Gastrocnemius medialis (tissue), 4 donors: ENCODE measurements around the gene SLC35D2. TPM values are rescaled to one million over a fixed set of nuclear protein-coding genes. Genes with fewer than 3 reads are reported as not detected.

Experiments used
- ATAC-seq, 2 donors: fragments of 150-250 bp; one replicate each; pipeline ENCODE4 v1.9.1; 2016
- DNase-seq, 2 donors: peaks; one replicate each; pipeline ENCODE4 v3.0.0-alpha.2; 2019
- H3K27ac ChIP-seq, 4 donors: fragments of 200-600 bp; sonication (generic); 1 replicate in 1 of 4; 2 replicates in 3 of 4; pipeline ENCODE4 v1.5.1; 2016 to 2018; ENCODE audit warnings: mild to moderate bottlenecking in 2 of 4, moderate library complexity in 1 of 4
- H3K27me3 ChIP-seq, 3 donors: fragments of 200-600 bp; sonication (generic) in 2 of 3; 1 replicate in 1 of 3; 2 replicates in 2 of 3; pipeline versions ENCODE4 v1.5.1 to v1.6.0; 2016 to 2019; ENCODE audit warnings: mild to moderate bottlenecking in 1 of 3, moderate library complexity in 1 of 3
- H3K36me3 ChIP-seq, 2 donors: fragments of 200-600 bp; sonication (generic) in 1 of 2; one replicate each; pipeline ENCODE4 v1.5.1; 2017 to 2018
- H3K4me1 ChIP-seq, 2 donors: fragments of 200-600 bp; sonication (generic) in 1 of 2; one replicate each; pipeline ENCODE4 v1.5.1; 2016 to 2017; ENCODE audit warnings: mild to moderate bottlenecking in 2 of 2
- H3K4me3 ChIP-seq, 4 donors: fragments of 200-600 bp; sonication (generic) in 3 of 4; 1 replicate in 1 of 4; 2 replicates in 3 of 4; pipeline ENCODE4 v1.5.1; 2016 to 2019; ENCODE audit warnings: mild to moderate bottlenecking in 2 of 4
- H3K9me3 ChIP-seq, 3 donors: fragments of 200-600 bp; sonication (generic) in 2 of 3; 1 replicate in 1 of 3; 2 replicates in 2 of 3; pipeline ENCODE4 v1.5.1; 2016 to 2019
- CTCF ChIP-seq, 5 experiments: fragments of 450-650 bp in 3 of 5; fragments of 200-600 bp in 2 of 5; sonication (generic) in 2 of 5; IDR thresholded peaks in 4 of 5; conservative IDR thresholded peaks in 1 of 5; 1 replicate in 4 of 5; 2 replicates in 1 of 5; pipeline ENCODE4 v1.5.1; 2016 to 2019; ENCODE audit warnings: antibody characterized with exemption in 5 of 5, mild to moderate bottlenecking in 3 of 5, moderate library complexity in 3 of 5
- POLR2A ChIP-seq, 2 donors: fragments of 450-650 bp; IDR thresholded peaks; one replicate each; pipeline ENCODE4 v1.6.1; 2017; ENCODE audit warnings: antibody characterized with exemption in 2 of 2, mild to moderate bottlenecking in 2 of 2, moderate library complexity in 2 of 2
- in situ Hi-C, 4 donors: fragments of 200-750 bp; cut with MboI; loops; one replicate each; pipeline versions ENCODE4 v1.15.0 to v1.8.0; 2017; ENCODE audit warnings: low sequenced_read_pairs in 4 of 4
- intact Hi-C: fragments of 100-400 bp; cut with DNase I; formaldehyde crosslinking; loops from one replicate; pipeline ENCODE4 v1.15.1; 2023; ENCODE audit warnings: low total_unique reads
- total RNA-seq, 4 donors: library from RNA; depleted of rRNA; stranded (reverse); fragments of >200 nt; gene quantifications; one replicate each; pipeline versions ENCODE4 v1.1.0 to v1.2.3, GENCODE V29; 2016

SLC35D2 gene
- total RNA-seq, 4 donors from 2014 or later, result 3.0 to 9.0 (median 6.8) TPM

GRCh38 chr9:96386157-96386556 lies 2.6 kb upstream of the SLC35D2 start:
- ATAC-seq (no peak), DNase-seq (no peak)
- Histone ChIP-seq H3K9me3 (no peaks in the 10 kb centered on the region), H3K27me3 (no peaks in the 10 kb centered on the region), H3K27ac (no peak overlapping the region), H3K36me3 (no peaks in the 10 kb centered on the region), H3K4me1 (peaks cover 3 to 9% of the 10 kb centered on the region in 2 donors), H3K4me3 (no peak overlapping the region)
- intact Hi-C loops (no loop called here), in situ Hi-C loops (no loop called here)
- TF ChIP-seq CTCF (IDR thresholded peaks at IDR 0.05 in 4 of 5, conservative IDR thresholded peaks at IDR 0.05 in 1 of 5) (no peak), POLR2A (IDR thresholded peaks at IDR 0.05) (no peak)

GRCh38 chr9:96382839-96383164 lies 709 bp downstream of the SLC35D2 start:
- in situ Hi-C loops (no loop called here), intact Hi-C loops (loop anchor here (2.0 kb wide), 1 partner anchor 36 kb away; the partner anchor contains the start of gene ZNF367)
- no peak for TF ChIP-seq POLR2A (IDR thresholded peaks at IDR 0.05)
- TF ChIP-seq CTCF (IDR thresholded peaks at IDR 0.05 in 4 of 5, conservative IDR thresholded peaks at IDR 0.05 in 1 of 5), result no peak

GRCh38 chr9:96382175-96382574 lies 1.3 kb downstream of the SLC35D2 start:
- peaks cover 7 to 11% of the 10 kb centered on the region in 2 donors for H3K4me1 ChIP-seq
- H3K4me3 ChIP-seq, result no peak overlapping the region
- no peak for ATAC-seq
- intact Hi-C loops, result loop anchor here (2.0 kb wide), 1 partner anchor 37 kb away; the partner anchor contains the start of gene ZNF367
- no peak overlapping the region for H3K27ac ChIP-seq
- no peak for TF ChIP-seq CTCF (IDR thresholded peaks at IDR 0.05 in 4 of 5, conservative IDR thresholded peaks at IDR 0.05 in 1 of 5)
- no peak for TF ChIP-seq POLR2A (IDR thresholded peaks at IDR 0.05)
- H3K27me3 ChIP-seq, result no peaks in the 10 kb centered on the region
- no peak for DNase-seq
- no peaks in the 10 kb centered on the region for H3K9me3 ChIP-seq
- in situ Hi-C loops, result no loop called here
- H3K36me3 ChIP-seq, result no peaks in the 10 kb centered on the region

More at GRCh38 chr9:96382839-96383164, 709 bp downstream of the SLC35D2 start:
- DNase-seq (no peak), ATAC-seq (no peak)
- Histone ChIP-seq H3K27me3 (no peaks in the 10 kb centered on the region), H3K9me3 (no peaks in the 10 kb centered on the region), H3K4me1 (peaks cover 3 to 9% of the 10 kb centered on the region in 2 donors), H3K4me3 (peak overlapping the region; percentile 62 to 85 (median 64)), H3K27ac (peak overlapping the region; percentile 68 to 80 (median 73)), H3K36me3 (no peaks in the 10 kb centered on the region)

DNA sequence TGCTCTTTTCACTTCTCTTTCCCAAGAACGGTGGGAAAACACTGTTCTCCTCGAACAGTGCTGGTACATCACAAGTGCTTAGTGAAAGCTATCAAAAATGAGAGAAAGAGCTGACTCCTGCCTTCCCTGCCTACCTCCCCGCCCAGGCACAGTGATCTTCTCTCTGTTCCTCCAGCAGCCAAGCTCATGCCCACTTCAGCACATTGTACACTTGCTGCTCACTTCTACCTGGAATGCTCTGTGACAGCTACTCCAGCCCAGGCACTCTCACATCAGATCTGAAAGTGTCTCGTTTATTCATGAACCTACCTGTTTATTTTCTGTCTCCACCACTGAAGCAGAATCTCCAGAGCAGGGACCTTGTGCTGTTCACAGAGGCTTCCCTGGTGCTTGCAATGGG lies 1.8 kb downstream of the SLC35D2 start:
- Histone ChIP-seq H3K36me3 (no peaks in the 10 kb centered on the region), H3K27me3 (no peaks in the 10 kb centered on the region), H3K4me1 (peaks cover 9 to 12% of the 10 kb centered on the region in 2 donors), H3K27ac (no peak overlapping the region), H3K9me3 (no peaks in the 10 kb centered on the region), H3K4me3 (no peak overlapping the region)
- intact Hi-C loops, result loop anchor here (2.0 kb wide), 1 partner anchor 37 kb away; the partner anchor contains the start of gene ZNF367
- ATAC-seq (no peak), DNase-seq (no peak)
- TF ChIP-seq POLR2A (IDR thresholded peaks at IDR 0.05) (no peak), CTCF (IDR thresholded peaks at IDR 0.05 in 4 of 5, conservative IDR thresholded peaks at IDR 0.05 in 1 of 5) (no peak)
- in situ Hi-C loops, result no loop called here

DNA sequence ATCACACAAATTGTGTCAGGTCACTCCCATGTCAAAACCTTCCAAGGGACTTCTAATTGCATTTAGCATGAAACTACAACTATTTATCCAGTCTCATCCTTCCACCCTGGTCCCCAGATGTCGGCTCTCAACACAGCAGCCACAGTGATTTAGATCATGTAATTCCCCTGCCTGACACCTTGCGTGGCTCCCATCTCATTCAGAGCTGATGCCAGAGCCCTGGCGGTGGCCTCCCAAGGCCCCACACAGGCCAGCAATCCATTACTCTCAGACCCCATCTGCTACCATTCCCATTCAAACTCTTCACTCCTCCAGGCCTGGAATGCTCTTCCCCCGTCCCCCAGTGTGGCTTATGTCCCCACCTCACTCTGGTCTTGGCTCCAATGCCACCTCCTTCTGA lies 2.4 kb downstream of the SLC35D2 start:
- no peaks in the 10 kb centered on the region for H3K9me3 ChIP-seq
- H3K36me3 ChIP-seq, result no peaks in the 10 kb centered on the region
- intact Hi-C loops (no loop called here), in situ Hi-C loops (no loop called here)
- no peak overlapping the region for H3K4me3 ChIP-seq
- H3K27me3 ChIP-seq, result no peaks in the 10 kb centered on the region
- H3K27ac ChIP-seq, result no peak overlapping the region
- peaks cover 9 to 12% of the 10 kb centered on the region in 2 donors for H3K4me1 ChIP-seq
- ATAC-seq, result no peak
- no peak for DNase-seq
- TF ChIP-seq CTCF (IDR thresholded peaks at IDR 0.05 in 4 of 5, conservative IDR thresholded peaks at IDR 0.05 in 1 of 5), result no peak
- TF ChIP-seq POLR2A (IDR thresholded peaks at IDR 0.05), result no peak
